ENCODE results near the gene TEAD4.

Gene TEAD4

GRCh38 chr12:2959192-2959504 lies at the start of gene TEAD4:
Gene TEAD4, plus strand, starts transcription at chr12:2959397.
- DNase-seq = peak; percentile 61

- DNase-seq = no peak
Observed at GRCh38 chr12:2912216-2912575, 47.0 kb upstream of the TEAD4 start.

- no peak for DNase-seq
Observed at GRCh38 chr12:2919249-2919648, 39.9 kb upstream of the TEAD4 start.

GRCh38 chr12:2922329-2922728 lies 36.9 kb upstream of the TEAD4 start:
- no peak for DNase-seq

GRCh38 chr12:2923057-2923456 lies 36.1 kb upstream of the TEAD4 start:
- DNase-seq = no peak

- no peak for DNase-seq
Observed at GRCh38 chr12:2924019-2924418, 35.2 kb upstream of the TEAD4 start.

- peak; percentile 57 for DNase-seq
Observed at GRCh38 chr12:2925322-2925995, 33.7 kb upstream of the TEAD4 start.

- no peak for DNase-seq
Observed at GRCh38 chr12:2930865-2931264, 28.3 kb upstream of the TEAD4 start.

GRCh38 chr12:2933586-2933985 lies 25.6 kb upstream of the TEAD4 start:
- DNase-seq = no peak

- DNase-seq = no peak
Observed at GRCh38 chr12:2934371-2934770, 24.8 kb upstream of the TEAD4 start.

- DNase-seq = no peak
Observed at GRCh38 chr12:2936301-2936700, 22.9 kb upstream of the TEAD4 start.

- DNase-seq = no peak
Observed at GRCh38 chr12:2937500-2937899, 21.7 kb upstream of the TEAD4 start.

GRCh38 chr12:2939191-2939590 lies 20.0 kb upstream of the TEAD4 start:
- no peak for DNase-seq

- DNase-seq = no peak
Observed at GRCh38 chr12:2940564-2940963, 18.6 kb upstream of the TEAD4 start.

- no peak for DNase-seq
Observed at GRCh38 chr12:2941524-2941923, 17.7 kb upstream of the TEAD4 start.

- DNase-seq = peak; percentile 68
Observed at GRCh38 chr12:2944401-2945047, 14.7 kb upstream of the TEAD4 start.

GRCh38 chr12:2949411-2949810 lies 9.8 kb upstream of the TEAD4 start:
- no peak for DNase-seq

- DNase-seq = no peak
Observed at GRCh38 chr12:2955888-2956287, 3.3 kb upstream of the TEAD4 start.

GRCh38 chr12:2957816-2958431 lies 1.3 kb upstream of the TEAD4 start:
- no peak for DNase-seq

- peak; percentile 48 for DNase-seq
Observed at GRCh38 chr12:2958432-2959191, 585 bp upstream of the TEAD4 start.

GRCh38 chr12:2959505-2960389 lies 550 bp downstream of the TEAD4 start:
- peak; percentile 61 for DNase-seq

GRCh38 chr12:2960390-2960956 lies 1.3 kb downstream of the TEAD4 start:
- no peak for DNase-seq

All from NCI-H1105 treated with DMSO at 0.1 percent for 48 hours (cell line).